ENCODE results near the gene GLI1.

GRCh38 chr12:57489157-57489641 lies 29.6 kb downstream of the GLI1 start:
- TF ChIP-seq ZNF124 (CRISPR knock-in tag; IDR thresholded peaks at IDR 0.05) (no peak), SRSF4 (IDR thresholded peaks at IDR 0.05; ENCODE audit: low read depth, low read length, poor library complexity, severe bottlenecking) (no peak), ZZZ3 (CRISPR knock-in tag; IDR thresholded peaks at IDR 0.05; ENCODE audit: borderline replicate concordance) (no peak), GTF3A (CRISPR knock-in tag; conservative IDR thresholded peaks at IDR 0.05) (no peak), SRY (CRISPR knock-in tag; IDR thresholded peaks at IDR 0.05) (no peak), ZNF407 (CRISPR knock-in tag; IDR thresholded peaks at IDR 0.05; ENCODE audit: not compliant biosample characterization) (no peak), NR2C2 (CRISPR knock-in tag; IDR thresholded peaks at IDR 0.05; ENCODE audit: borderline replicate concordance) (no peak), EZH2 (conservative IDR thresholded peaks at IDR 0.05; ENCODE audit: low read depth, low read length) (no peak), BRCA1 (CRISPR knock-in tag; IDR thresholded peaks at IDR 0.05) (no peak)
- TF ChIP-seq, protein P1, sequence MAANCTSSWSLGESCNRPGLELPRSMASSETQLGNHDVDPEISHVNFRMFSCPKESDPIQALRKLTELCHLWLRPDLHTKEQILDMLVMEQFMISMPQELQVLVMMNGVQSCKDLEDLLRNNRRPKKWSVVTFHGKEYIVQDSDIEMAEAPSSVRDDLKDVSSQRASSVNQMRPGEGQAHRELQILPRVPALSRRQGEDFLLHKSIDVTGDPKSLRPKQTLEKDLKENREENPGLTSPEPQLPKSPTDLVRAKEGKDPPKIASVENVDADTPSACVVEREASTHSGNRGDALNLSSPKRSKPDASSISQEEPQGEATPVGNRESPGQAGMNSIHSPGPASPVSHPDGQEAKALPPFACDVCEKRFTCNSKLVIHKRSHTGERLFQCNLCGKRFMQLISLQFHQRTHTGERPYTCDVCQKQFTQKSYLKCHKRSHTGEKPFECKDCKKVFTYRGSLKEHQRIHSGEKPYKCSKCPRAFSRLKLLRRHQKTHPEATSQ (CRISPR knock-in tag; IDR thresholded peaks at IDR 0.05; ENCODE audit: borderline replicate concordance): no peak

Measured in HepG2 (cell line).